HCT116 (cell line): ENCODE measurements around the gene KRTAP10-1. TPM values are rescaled to one million over a fixed set of nuclear protein-coding genes. Genes with fewer than 3 reads are reported as not detected.

Experiments
- ATAC-seq: fragments of 200-7000 bp; cut with Tn5 transposase; 2 replicates; pipeline ENCODE4 v1.9.1; 2020; ENCODE audit warnings: mild to moderate bottlenecking, moderate library complexity
- BruUV-seq: library from RNA; stranded (reverse); fragments of 400-500 nt; replicated peaks from 2 replicates; lab custom pipeline; 2021; lab: Mats Ljungman, UMichigan
- CTCF ChIA-PET: fragments of 300-600 bp; sonication (Branson Sonifier 250); formaldehyde crosslinking; loops from one replicate; lab custom pipeline; 2021; ENCODE audit warnings: antibody characterized with exemption; lab: Charles Lee
- POLR2A ChIA-PET: fragments of 300-600, 350-600 bp; sonication (Branson Sonifier 250); formaldehyde crosslinking; loops from one replicate; lab custom pipeline; 2021; ENCODE audit warnings: antibody characterized with exemption; lab: Charles Lee
- RAD21 ChIA-PET, 2 experiments: fragments of 300-600 bp; sonication (Branson Sonifier 250); formaldehyde crosslinking; loops; one replicate each; lab custom pipeline; 2023; ENCODE audit warnings: low total read pairs in 2 of 2; ENCODE audit not compliant: uncharacterized antibody in 2 of 2, unreplicated experiment in 2 of 2, low non-redundant PET in 1 of 2; lab: Charles Lee
- DNase-seq: peaks from one replicate; pipeline ENCODE4 v3.0.0-alpha.2; 2010; ENCODE audit warnings: low read depth, low spot score
- H2AFZ ChIP-seq: fragments of 200-600 bp; shearing (Covaris generic), sonication (generic); 2 replicates; pipeline ENCODE4 v1.6.1; 2017; ENCODE audit warnings: low read depth, mixed run types, mixed read lengths, antibody characterized with exemption, low read length; ENCODE audit not compliant: poor library complexity, severe bottlenecking
- H3K27ac ChIP-seq: 2 replicates; pipeline ENCODE4 v1.5.1; 2012; ENCODE audit warnings: low read depth, low read length
- H3K27me3 ChIP-seq: fragments of 200-600 bp; sonication (generic); 2 replicates; pipeline ENCODE4 v1.6.1; 2016; ENCODE audit warnings: mixed run types, low read length, mixed read lengths; ENCODE audit not compliant: insufficient read depth
- H3K36me3 ChIP-seq, 2 experiments: fragments of 200-500 bp in 1 of 2; fragments of 200-600 bp in 1 of 2; sonication (Bioruptor generic) in 1 of 2; sonication (generic) in 1 of 2; 2 replicates each; pipeline versions ENCODE4 v1.5.1 to v1.6.1; 2014 to 2016; ENCODE audit warnings: low read length in 2 of 2, inconsistent platforms in 1 of 2, mixed read lengths in 1 of 2, mixed run types in 1 of 2; ENCODE audit not compliant: insufficient read depth in 2 of 2, control insufficient read depth in 1 of 2
- H3K4me1 ChIP-seq, 2 experiments: fragments of 200-600 bp in 1 of 2; sonication (generic) in 1 of 2; 2 replicates each; pipeline versions ENCODE4 v1.5.1 to v1.6.1; 2012 to 2017; ENCODE audit warnings: low read length in 2 of 2, inconsistent platforms in 1 of 2, mild to moderate bottlenecking in 1 of 2, mixed read lengths in 1 of 2, mixed run types in 1 of 2, moderate library complexity in 1 of 2; ENCODE audit not compliant: insufficient read depth in 2 of 2, control insufficient read depth in 1 of 2
- H3K4me2 ChIP-seq: fragments of 200-600 bp; sonication (generic); 2 replicates; pipeline ENCODE4 v1.6.1; 2017; ENCODE audit warnings: mixed run types, low read length, mixed read lengths
- H3K4me3 ChIP-seq, 2 experiments: fragments of 200-600 bp in 1 of 2; sonication (generic) in 1 of 2; replicated peaks in 1 of 2; 2 replicates each; pipeline ENCODE4 v1.5.1; 2011 to 2016; ENCODE audit warnings: low read length in 2 of 2, control low read depth in 1 of 2, low read depth in 1 of 2, mild to moderate bottlenecking in 1 of 2, mixed read lengths in 1 of 2, mixed run types in 1 of 2
- H3K79me2 ChIP-seq: fragments of 200-600 bp; sonication (generic); 2 replicates; pipeline ENCODE4 v1.6.1; 2017; ENCODE audit warnings: mild to moderate bottlenecking, mixed run types, low read length, moderate library complexity, mixed read lengths; ENCODE audit not compliant: insufficient read depth
- H3K9ac ChIP-seq: fragments of 200-600 bp; sonication (generic); 2 replicates; pipeline ENCODE4 v1.6.1; 2016; ENCODE audit warnings: low read length, mixed read lengths
- H3K9me2 ChIP-seq: fragments of 200-600 bp; sonication (generic), shearing (Covaris generic); 2 replicates; pipeline ENCODE4 v1.6.1; 2017; ENCODE audit warnings: mixed run types, mild to moderate bottlenecking, moderate library complexity; ENCODE audit not compliant: insufficient read depth
- H3K9me3 ChIP-seq, 2 experiments: fragments of 200-500 bp in 1 of 2; fragments of 200-600 bp in 1 of 2; sonication (Bioruptor generic) in 1 of 2; sonication (generic) in 1 of 2; 2 replicates each; pipeline ENCODE4 v1.6.1; 2014 to 2017; ENCODE audit warnings: low read length in 2 of 2, mixed read lengths in 2 of 2, inconsistent platforms in 1 of 2, low read depth in 1 of 2, mild to moderate bottlenecking in 1 of 2, mixed run types in 1 of 2, moderate library complexity in 1 of 2; ENCODE audit not compliant: control insufficient read depth in 1 of 2, insufficient read depth in 1 of 2
- H4K20me1 ChIP-seq: fragments of 200-600 bp; sonication (generic), shearing (Covaris generic); 2 replicates; pipeline ENCODE4 v1.6.1; 2017; ENCODE audit warnings: mixed run types, mild to moderate bottlenecking, moderate library complexity; ENCODE audit not compliant: insufficient read depth
- CEBPB ChIP-seq: IDR thresholded peaks from 2 replicates; pipeline ENCODE4 v1.6.1; 2012; ENCODE audit warnings: low read depth
- CTCF ChIP-seq, 3 experiments: fragments of 200-600 bp in 1 of 3; sonication (generic) in 1 of 3; IDR thresholded peaks in 2 of 3; conservative IDR thresholded peaks in 1 of 3; 2 replicates each; pipeline ENCODE4 v1.5.1; 2012 to 2017; ENCODE audit warnings: low read depth in 2 of 3, low read length in 2 of 3, antibody characterized with exemption in 1 of 3, borderline replicate concordance in 1 of 3, control low read depth in 1 of 3, mild to moderate bottlenecking in 1 of 3, mixed read lengths in 1 of 3, mixed run types in 1 of 3, moderate library complexity in 1 of 3; ENCODE audit not compliant: insufficient read depth in 1 of 3
- EGR1 ChIP-seq: IDR thresholded peaks from 2 replicates; pipeline ENCODE4 v1.6.1; 2012; ENCODE audit warnings: low read depth
- ELF1 ChIP-seq: IDR thresholded peaks from 2 replicates; pipeline ENCODE4 v1.6.1; 2012; ENCODE audit warnings: low read depth, borderline replicate concordance
- EZH2 ChIP-seq: fragments of 200-600 bp; sonication (generic); IDR thresholded peaks from 2 replicates; pipeline ENCODE4 v1.6.1; 2017; ENCODE audit warnings: antibody characterized with exemption, mixed run types
- FOSL1 ChIP-seq: IDR thresholded peaks from 2 replicates; pipeline ENCODE4 v1.6.1; 2012; ENCODE audit warnings: low read depth
- JUND ChIP-seq: IDR thresholded peaks from 2 replicates; pipeline ENCODE4 v1.6.1; 2012
- POLR2A ChIP-seq: IDR thresholded peaks from 2 replicates; pipeline ENCODE4 v1.7.0; 2011; ENCODE audit warnings: borderline replicate concordance; ENCODE audit not compliant: insufficient read depth, insufficient read length; ENCODE audit errors: extremely low read depth
- POLR2AphosphoS5 ChIP-seq: IDR thresholded peaks from 2 replicates; pipeline ENCODE4 v1.6.1; 2011; ENCODE audit warnings: mild to moderate bottlenecking, low read depth, low read length, moderate library complexity
- REST ChIP-seq: IDR thresholded peaks from 2 replicates; pipeline ENCODE4 v1.6.1; 2012; ENCODE audit warnings: low read depth
- SP1 ChIP-seq: IDR thresholded peaks from 2 replicates; pipeline ENCODE4 v1.6.1; 2012; ENCODE audit warnings: low read depth
- YY1 ChIP-seq: IDR thresholded peaks from 2 replicates; pipeline ENCODE4 v1.6.1; 2011; ENCODE audit warnings: low read length, low read depth, moderate library complexity, mild to moderate bottlenecking; ENCODE audit not compliant: insufficient replicate concordance; ENCODE audit errors: extremely low read depth
- ZBTB33 ChIP-seq: IDR thresholded peaks from 2 replicates; pipeline ENCODE4 v1.6.1; 2011; ENCODE audit warnings: mild to moderate bottlenecking, low read length, moderate library complexity; ENCODE audit not compliant: insufficient replicate concordance; ENCODE audit errors: extremely low read depth
- ZFX ChIP-seq: fragments of 450-650 bp; IDR thresholded peaks from 2 replicates; pipeline ENCODE4 v1.6.1; 2017
- ZNF274 ChIP-seq: fragments of 200-500 bp; sonication (Bioruptor generic); IDR thresholded peaks from 2 replicates; pipeline ENCODE4 v1.6.1; 2014; ENCODE audit warnings: mild to moderate bottlenecking, low read depth, low read length, inconsistent platforms
- intact Hi-C: fragments of 100-400 bp; cut with micrococcal nuclease; formaldehyde crosslinking; loops from 2 replicates; pipeline ENCODE4 v1.10.0; 2022
- total RNA-seq: library from RNA; stranded (reverse); gene quantifications from one replicate; pipeline ENCODE4 v1.2.1, GENCODE V29; 2021; ENCODE audit not compliant: unreplicated experiment

Gene KRTAP10-1
- total RNA-seq, 1 experiment from 2014 or later, result not detected

- Histone ChIP-seq H3K27me3 (no peaks in the 10 kb centered on the region), H3K79me2 (no peaks in the 10 kb centered on the region), H3K4me3 (no peak overlapping the region), H3K27ac (no peak overlapping the region), H3K9me2 (no peaks in the 10 kb centered on the region), H4K20me1 (no peaks in the 10 kb centered on the region), H3K4me1 (no peaks in the 10 kb centered on the region), H2AFZ (no peak overlapping the region), H3K36me3 (no peaks in the 10 kb centered on the region), H3K4me2 (no peak overlapping the region), H3K9me3 (no peaks in the 10 kb centered on the region), H3K9ac (no peak overlapping the region)
- ATAC-seq, result no peak
- TF ChIP-seq CEBPB (no peak), CTCF (IDR thresholded peaks at IDR 0.05 in 2 of 3, conservative IDR thresholded peaks at IDR 0.05 in 1 of 3; ENCODE audit: borderline replicate concordance in 1 of 3, insufficient read depth in 1 of 3, low read depth in 2 of 3, low read length in 2 of 3) (no peak), ZFX (no peak), POLR2A (no peak), ZNF274 (no peak), SP1 (no peak), FOSL1 (no peak), YY1 (no peak), ELF1 (no peak), JUND (no peak), EZH2 (no peak), POLR2AphosphoS5 (no peak), EGR1 (no peak), ZBTB33 (no peak), REST (no peak)
- BruUV-seq, result no TSS peak
- intact Hi-C loops, result no loop called here
- ChIA-PET CTCF (no interaction called here), RAD21 (no interaction called here), POLR2A (interaction anchor here (0.6 kb wide), 1 partner anchor 232 kb away, joined by 4 read pairs; no protein-coding TSS in a partner anchor)
- DNase-seq, result no peak
These were observed 12.1 kb upstream of the KRTAP10-1 start for GRCh38 chr21:44552136-44552535.
